Head of caudate nucleus (tissue), 42 donors: Measurements from ENCODE around the gene RUVBL2.
"Not testable (repeated sequence)": the region's sequence is repeated elsewhere in the genome, so short reads cannot be mapped to it uniquely, and the experiment has no call there.

Experiments
- DNase-seq, 42 donors: peaks; one replicate each; pipeline versions ENCODE4 v3.0.0 to v3.0.0-alpha.2; 2020 to 2021; ENCODE audit warnings: mixed read lengths in 7 of 42
- intact Hi-C: fragments of 100-400 bp; cut with DNase I; formaldehyde crosslinking; loops from one replicate; pipeline ENCODE4 v1.15.0; 2022

Gene RUVBL2

GRCh38 chr19:49011194-49011593 is 17.5 kb downstream of the RUVBL2 start:
- DNase-seq = no peak
- intact Hi-C loops = no loop called here

DNA sequence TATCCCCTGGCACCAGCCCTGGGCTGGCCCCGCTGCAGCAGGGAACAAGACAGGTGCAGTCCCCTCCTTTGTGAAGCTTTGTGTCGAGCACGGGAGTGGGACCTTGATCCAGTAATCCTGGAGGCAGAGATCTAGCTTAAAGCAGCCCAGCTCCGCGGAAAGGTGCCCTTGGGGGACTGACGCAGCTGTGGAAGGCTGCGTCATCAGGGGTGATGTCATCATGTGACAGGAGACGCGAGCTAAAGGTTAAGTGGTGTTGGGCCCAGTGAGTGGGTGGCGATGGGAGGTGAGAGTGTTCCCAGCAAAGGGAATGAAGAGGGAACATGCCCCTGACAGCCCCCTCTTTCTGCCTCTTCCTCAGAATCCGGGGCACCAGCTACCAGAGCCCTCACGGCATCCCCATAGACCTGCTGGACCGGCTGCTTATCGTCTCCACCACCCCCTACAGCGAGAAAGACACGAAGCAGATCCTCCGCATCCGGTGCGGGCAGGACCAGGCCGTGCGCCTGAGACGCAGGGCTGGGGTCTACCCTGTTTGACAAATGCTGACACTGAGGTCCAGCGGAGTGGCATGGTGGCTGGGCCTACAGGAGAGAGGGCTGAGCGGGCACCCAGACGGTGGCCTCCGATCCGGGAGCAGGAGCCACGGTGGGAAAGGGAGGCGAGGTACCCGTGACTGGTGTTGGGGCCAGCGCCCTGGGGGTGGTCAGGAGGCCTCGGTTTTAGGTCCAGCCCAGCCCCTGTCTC is 20.6 kb downstream of the RUVBL2 start:
- intact Hi-C loops = no loop called here
- DNase-seq = no peak

- intact Hi-C loops = no loop called here
- no peak for DNase-seq
These were observed 21.2 kb downstream of the RUVBL2 start for GRCh38 chr19:49014870-49015255.

DNA sequence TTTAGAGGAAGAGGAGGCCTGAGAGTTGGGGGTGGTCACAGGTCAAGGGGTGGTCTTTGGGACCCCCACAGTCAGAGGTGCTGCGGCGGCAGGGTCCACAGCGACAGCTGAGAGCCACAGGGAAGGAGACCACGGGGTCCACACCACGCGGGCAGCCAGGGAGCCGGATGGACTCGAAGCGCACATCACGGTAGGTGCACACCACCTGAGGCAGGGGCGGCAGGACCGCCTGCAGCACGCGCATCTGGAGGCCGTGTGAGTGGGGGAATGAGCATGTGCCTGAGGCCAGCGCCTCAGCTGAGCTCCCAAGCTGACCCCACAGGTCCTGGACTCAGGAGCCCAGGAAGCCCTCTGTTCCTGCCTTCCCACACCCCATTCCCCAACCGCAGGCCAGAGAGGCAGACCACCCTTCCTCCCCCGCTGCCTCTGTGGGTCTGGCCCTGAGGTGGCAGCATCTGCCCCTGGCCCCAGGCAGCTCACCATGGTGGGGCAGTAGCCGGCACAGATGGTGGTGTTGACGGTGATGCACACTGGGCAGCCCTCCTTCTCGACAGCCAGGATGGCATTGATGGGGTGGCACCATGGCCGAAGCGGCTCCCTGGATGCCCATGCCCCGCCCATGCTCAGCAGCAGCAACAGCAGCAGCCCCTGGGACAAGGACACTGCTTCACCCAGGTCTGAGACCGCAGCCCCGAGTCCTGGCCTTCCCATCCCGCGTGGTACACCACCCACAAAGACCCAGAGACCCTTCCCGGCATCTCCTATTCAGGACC is 22.6 kb downstream of the RUVBL2 start:
- intact Hi-C loops = no loop called here
- no peak for DNase-seq

DNA sequence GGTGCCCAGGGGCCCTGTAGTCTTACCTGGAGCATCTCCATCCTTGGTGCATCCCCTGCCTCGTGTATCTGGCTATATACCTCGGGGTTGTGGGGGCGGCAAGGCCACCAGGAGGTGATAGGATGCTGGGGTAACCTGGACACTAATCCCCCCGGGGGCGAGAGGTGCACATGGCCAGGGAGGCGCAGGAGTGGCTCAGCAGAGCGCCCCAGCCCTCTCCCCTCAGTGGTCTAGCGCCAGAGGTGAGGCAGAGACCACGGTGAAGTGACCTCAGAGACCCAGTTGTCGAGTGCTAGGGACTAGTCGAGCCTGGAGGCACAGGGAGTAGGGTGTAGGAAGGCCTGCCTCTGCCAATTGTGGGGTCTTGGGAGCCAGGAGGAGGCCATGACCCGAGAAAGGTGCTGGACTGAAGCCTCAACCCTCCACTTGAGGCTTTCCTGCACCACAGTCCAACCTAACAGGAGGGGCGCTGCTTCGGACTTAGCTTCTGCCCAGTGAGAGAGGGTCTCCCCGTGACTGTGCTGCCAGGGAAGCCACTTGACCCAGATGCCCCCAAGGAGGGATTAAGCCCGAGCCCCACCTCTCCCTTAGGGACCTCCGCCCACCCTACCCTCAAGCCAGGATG is 23.5 kb downstream of the RUVBL2 start, which contains the start of gene LHB:
TSS of gene LHB (minus strand) at position 51 of the 625 bp plus-strand sequence. CDS start at position 41, 10 bp downstream.
- intact Hi-C loops = no loop called here
- no peak for DNase-seq

- intact Hi-C loops = no loop called here
- DNase-seq = peak in 29 of 42 donors; percentile 8 to 62 (median 25)
These were observed 24.1 kb downstream of the RUVBL2 start for GRCh38 chr19:49017666-49018351.

DNA sequence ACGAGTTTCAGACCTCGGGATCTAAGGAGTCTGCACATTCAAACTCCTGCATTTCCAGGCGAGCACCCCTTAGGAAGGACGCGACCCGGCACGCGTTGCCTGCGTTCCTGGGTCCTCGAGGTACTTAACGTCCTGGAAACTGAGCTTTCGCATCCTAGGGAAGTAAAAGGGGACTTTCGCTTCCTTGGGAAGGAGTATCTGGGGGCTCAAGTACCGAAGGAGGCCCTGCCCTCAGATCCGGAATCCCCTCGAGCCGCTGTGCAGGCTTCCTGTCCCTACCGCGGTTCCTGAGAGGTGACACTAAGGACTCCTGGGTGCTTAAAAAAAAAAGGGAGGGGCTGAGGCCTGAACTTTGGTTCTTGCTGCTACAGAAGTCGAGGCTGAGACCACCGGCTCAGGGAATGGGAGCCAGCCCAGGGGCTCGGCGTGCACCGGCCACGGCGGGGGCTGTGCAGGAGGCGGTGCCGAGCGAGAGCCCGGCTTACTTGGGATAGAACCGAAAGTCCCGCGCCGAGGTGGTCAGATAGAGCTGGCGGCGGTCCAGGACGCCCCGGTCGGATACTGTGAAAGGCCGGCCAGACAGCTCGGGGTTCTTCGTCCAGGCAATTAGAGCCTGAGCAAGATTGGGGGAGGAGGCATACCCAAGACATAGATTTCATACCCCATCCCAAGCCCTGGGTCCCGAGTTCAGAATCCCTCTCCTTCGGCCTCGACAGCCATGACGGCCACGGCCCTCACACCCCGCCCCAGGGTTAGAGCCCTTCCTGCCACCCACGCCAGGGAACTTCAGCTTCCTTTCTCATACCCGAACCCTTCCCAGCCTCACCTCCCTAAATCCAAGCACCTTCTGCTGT is 24.9 kb downstream of the RUVBL2 start:
- intact Hi-C loops = not testable (repeated sequence)
- DNase-seq = peak in 1 of 42 donors; percentile 33

DNA sequence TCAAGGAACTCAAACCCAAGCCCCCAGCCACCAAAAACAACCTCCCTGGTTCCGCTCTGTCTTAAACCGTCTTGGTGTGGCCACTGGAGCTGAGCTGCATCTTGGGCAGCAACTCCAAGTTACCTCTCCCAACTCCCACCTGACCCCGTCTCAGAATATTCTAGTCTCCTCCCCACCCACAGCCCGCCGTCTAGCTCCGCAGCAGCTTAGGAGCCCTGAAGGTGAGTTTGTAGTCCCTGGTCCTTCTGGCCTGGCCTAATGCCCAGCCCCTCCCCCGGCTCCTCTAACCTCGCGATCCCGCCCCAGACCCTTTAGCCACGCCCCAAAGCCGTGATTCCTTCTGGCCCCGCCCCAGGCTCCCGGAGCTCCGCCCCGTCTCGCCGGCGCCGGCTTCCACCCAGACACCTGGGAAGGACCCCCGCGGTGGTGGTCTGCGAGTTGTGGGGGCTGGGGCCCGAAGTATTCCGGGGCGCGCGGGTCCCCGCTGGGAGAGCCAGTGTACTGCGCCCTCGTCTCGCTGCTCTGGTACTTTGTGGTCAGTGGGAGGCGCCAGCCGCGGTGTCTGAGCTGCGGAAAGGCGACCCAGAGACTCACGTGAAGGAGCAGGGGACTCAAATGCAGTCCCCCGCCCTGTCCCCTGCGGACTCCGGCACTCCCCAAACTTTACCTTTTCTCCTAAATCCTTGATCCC is 25.7 kb downstream of the RUVBL2 start:
- peak in 28 of 42 donors; percentile 11 to 62 (median 32) for DNase-seq
- intact Hi-C loops = no loop called here

GRCh38 chr19:49020342-49020741 is 26.7 kb downstream of the RUVBL2 start:
- DNase-seq = no peak
- intact Hi-C loops = no loop called here

DNA sequence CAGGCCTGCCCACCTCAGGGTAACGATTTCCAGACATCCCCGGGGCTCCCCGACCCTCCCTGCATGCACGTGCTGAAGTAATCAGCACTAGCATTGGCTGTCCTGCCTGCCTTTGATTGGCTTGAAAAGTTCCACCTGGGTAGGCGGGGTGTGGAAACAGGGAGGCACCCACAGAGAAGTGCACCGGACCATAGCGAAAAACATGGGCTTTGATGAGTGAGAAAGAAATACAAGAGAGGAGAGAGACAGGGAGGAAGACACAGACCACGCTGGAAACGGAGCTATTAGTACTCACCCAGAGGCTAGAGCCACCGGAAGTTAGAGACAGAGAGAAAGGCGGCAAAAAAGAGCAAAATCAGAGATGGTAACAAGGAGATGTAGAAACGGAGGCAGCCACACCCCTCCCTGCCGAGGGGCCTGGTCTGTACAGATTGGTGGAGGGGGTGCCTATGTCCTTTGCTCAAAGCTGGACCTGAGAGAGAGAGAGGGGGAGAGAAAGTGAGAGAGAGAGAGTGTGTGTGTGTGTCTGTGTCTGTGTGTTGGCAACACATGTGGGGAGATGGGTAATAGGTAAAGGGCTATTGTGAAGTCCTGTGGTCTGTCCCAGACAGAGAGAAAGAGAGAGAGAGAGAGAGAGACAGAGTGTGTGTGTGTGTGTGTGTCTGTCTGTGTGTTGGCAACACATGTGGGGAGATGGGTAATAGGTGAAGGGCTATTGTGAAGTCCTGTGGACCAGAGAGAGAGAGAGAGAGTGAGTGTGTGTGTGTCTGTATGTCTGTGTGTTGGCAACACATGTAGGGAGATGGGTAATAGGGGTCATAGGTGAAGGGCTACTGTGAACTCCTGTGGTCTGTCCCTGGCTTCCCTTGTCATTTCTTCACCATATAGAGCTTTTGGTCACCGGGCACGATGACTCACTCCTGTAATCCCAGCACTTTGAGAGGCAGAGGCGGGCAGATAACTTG is 27.5 kb downstream of the RUVBL2 start:
- DNase-seq = no peak
- intact Hi-C loops = no loop called here

GRCh38 chr19:49022116-49022515 is 28.4 kb downstream of the RUVBL2 start:
- DNase-seq = no peak
- intact Hi-C loops = no loop called here

DNA sequence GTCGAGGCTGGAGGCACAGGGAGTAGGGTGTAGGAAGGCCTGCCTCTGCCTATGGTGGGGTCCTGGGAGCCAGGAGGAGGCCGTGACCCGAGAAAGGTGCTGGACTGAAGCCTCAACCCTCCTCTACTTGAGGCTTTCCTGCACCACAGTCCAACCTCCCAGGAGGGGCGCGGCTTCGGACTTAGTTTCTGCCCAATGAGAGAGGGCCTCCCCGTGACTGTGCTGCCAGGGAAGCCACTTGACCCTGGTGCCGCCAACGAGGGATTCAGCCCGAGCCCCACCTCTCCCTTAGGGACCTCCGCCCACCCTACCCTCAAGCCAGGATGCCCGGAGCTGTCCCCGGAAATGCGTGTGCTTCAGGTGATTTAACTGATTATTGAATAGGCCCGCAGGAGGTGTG is 30.5 kb downstream of the RUVBL2 start, which contains the start of gene CGB3:
TSS of gene CGB3 (minus strand) at position 101 of the 400 bp plus-strand sequence. CDS start 362 bp downstream, outside the sequence.
- intact Hi-C loops, DNase-seq: not testable (repeated sequence)

DNA sequence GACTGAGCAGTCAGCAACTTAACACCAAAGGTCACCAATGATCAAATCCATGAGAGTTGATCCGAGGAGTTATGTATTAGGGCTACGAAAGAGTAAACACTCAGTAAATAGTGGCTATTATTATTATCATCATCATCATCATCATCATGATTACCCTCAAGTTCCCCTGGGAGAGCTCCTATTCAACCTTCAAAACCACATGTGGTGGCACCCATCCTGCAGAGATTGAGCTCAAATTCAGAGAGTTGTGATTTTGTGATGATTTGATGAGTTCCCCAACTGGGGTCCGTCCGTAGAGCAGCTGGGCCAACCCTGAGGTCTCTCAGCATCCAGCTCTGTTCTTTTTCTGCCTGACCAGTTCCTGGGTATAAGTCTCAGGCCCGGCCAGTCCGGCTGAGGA is 31.4 kb downstream of the RUVBL2 start:
- DNase-seq, intact Hi-C loops: not testable (repeated sequence)

DNA sequence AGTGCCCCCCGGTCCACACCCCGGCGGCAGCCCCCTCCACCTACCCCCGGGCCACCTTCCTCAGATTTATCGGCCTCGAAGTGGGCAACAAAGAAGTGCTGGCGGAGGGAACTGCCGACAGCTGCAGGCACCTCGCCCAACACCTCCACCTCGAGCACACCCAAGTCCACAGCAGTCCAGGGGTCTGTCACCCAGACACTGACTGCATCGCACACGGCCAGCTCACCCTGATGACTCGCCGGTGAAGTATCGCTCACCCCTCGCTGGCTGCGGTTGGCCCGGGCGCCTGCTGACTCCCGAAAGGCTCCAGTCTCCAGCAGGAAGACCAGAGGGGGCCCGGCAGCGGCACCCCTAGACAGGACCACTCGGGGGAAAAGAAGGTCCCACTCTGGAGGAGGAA is 31.9 kb downstream of the RUVBL2 start:
- intact Hi-C loops = not testable (repeated sequence)

DNA sequence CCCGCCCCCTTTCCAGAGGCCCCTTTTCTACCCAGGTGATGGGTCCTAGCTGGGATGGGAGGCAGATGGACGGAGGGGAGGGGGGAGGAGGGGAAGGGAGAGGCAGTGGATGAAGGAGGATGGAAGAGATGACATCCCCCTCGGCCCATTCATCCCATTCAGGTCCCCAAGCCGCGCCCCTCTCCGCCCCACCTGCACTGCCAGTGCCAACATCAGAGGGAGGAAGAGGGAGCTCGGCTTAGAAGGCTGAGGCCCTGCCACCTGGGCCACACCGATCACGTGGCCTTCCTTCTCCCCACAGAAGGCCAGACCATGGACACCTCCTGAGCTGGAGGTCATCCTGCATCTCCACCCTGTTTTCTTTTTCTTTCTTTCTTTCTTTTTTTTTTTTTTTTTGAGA is 35.0 kb downstream of the RUVBL2 start:
- DNase-seq = not testable (repeated sequence)

More for the DNA sequence above, 31.9 kb downstream of the RUVBL2 start:
- not testable (repeated sequence) for DNase-seq

DNA sequence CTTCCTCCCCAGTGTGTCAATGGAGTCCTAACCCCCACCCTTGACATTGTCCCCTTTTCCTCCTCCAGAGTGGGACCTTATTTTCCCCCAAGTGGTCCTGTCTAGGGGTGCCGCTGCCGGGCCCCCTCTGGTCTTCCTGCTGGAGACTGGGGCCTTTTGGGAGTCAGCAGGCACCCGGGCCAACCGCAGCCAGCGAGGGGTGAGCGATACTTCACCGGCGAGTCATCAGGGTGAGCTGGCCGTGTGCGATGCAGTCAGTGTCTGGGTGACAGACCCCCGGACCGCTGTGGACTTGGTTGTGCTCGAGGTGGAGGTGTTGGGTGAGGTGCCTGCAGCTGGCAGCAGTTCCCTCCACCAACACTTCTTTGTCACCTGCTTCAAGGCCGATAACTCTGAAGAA is 36.1 kb downstream of the RUVBL2 start:
- intact Hi-C loops, DNase-seq: not testable (repeated sequence)

More for the DNA sequence above, 35.0 kb downstream of the RUVBL2 start:
- intact Hi-C loops = not testable (repeated sequence)
